Measurements from ENCODE around the gene DENND1A.

The DENND1A gene

GRCh38 chr9:123607479-123607878 lies 322.4 kb downstream of the DENND1A start:
- Histone ChIP-seq H3K9ac (ENCODE audit: low read depth, low read length, poor library complexity) (no peak overlapping the region), H2AFZ (ENCODE audit: low read length) (no peak overlapping the region), H3K14ac (ENCODE audit: low read length) (no peak overlapping the region), H3K18ac (ENCODE audit: low read length) (no peak overlapping the region), H4K8ac (ENCODE audit: low read depth, low read length) (no peak overlapping the region), H2BK5ac (ENCODE audit: low read length) (no peak overlapping the region), H3K23ac (ENCODE audit: low read depth, low read length, poor library complexity) (no peak overlapping the region), H2BK15ac (ENCODE audit: low read length) (no peak overlapping the region), H3K27me3 (ENCODE audit: control insufficient read depth in 3 of 3, insufficient read depth in 3 of 3, low read depth in 1 of 3, low read length in 3 of 3) (no peaks in the 10 kb centered on the region), H3K79me1 (ENCODE audit: low read depth, low read length) (no peaks in the 10 kb centered on the region), H3K9me3 (replicated peaks in 1 of 2; ENCODE audit: control insufficient read depth in 2 of 2, insufficient read depth in 1 of 2, low read depth in 1 of 2, low read length in 2 of 2) (no peaks in the 10 kb centered on the region), H3K27ac (replicated peaks; ENCODE audit: low read length) (no peak overlapping the region), H3K4me2 (ENCODE audit: insufficient read depth, low read length, poor library complexity, severe bottlenecking) (no peak overlapping the region), H4K91ac (ENCODE audit: low read depth, low read length, poor library complexity) (no peak overlapping the region), H3K36me3 (replicated peaks in 1 of 2; ENCODE audit: control insufficient read depth in 2 of 2, insufficient read depth in 2 of 2, low read length in 2 of 2) (no peaks in the 10 kb centered on the region), H3K4me3 (ENCODE audit: low read length in 2 of 2) (no peak overlapping the region), H2BK12ac (ENCODE audit: low read length) (no peak overlapping the region), H3K4ac (ENCODE audit: low read length) (no peak overlapping the region), H3K4me1 (ENCODE audit: control insufficient read depth in 2 of 2, insufficient read depth in 1 of 2, low read depth in 1 of 2, low read length in 2 of 2) (peaks cover 3 to 6% of the 10 kb centered on the region in 2 donors), H2BK120ac (ENCODE audit: low read depth, low read length) (no peak overlapping the region), H2AK5ac (ENCODE audit: low read depth, low read length) (no peak overlapping the region)
- no CpG with 5 or more reads among the region's 2 CpGs for WGBS, 2 donors (ENCODE audit: extremely low coverage in 2 of 2, insufficient read length in 2 of 2, insufficient replicate concordance in 1 of 2)
- DNase-seq (ENCODE audit: low spot score) = no peak

- Histone ChIP-seq H2BK15ac (ENCODE audit: low read length) (no peak overlapping the region), H3K27ac (replicated peaks; ENCODE audit: low read length) (no peak overlapping the region), H3K9ac (ENCODE audit: low read depth, low read length, poor library complexity) (no peak overlapping the region), H3K14ac (ENCODE audit: low read length) (no peak overlapping the region), H3K23ac (ENCODE audit: low read depth, low read length, poor library complexity) (no peak overlapping the region), H2AK5ac (ENCODE audit: low read depth, low read length) (no peak overlapping the region), H2AFZ (ENCODE audit: low read length) (no peak overlapping the region), H3K9me3 (replicated peaks in 1 of 2; ENCODE audit: control insufficient read depth in 2 of 2, insufficient read depth in 1 of 2, low read depth in 1 of 2, low read length in 2 of 2) (no peaks in the 10 kb centered on the region), H3K79me1 (ENCODE audit: low read depth, low read length) (no peaks in the 10 kb centered on the region), H2BK5ac (ENCODE audit: low read length) (no peak overlapping the region), H3K4me2 (ENCODE audit: insufficient read depth, low read length, poor library complexity, severe bottlenecking) (no peak overlapping the region), H3K4me3 (ENCODE audit: low read length in 2 of 2) (no peak overlapping the region), H3K18ac (ENCODE audit: low read length) (no peak overlapping the region), H2BK120ac (ENCODE audit: low read depth, low read length) (no peak overlapping the region), H4K8ac (ENCODE audit: low read depth, low read length) (no peak overlapping the region), H4K91ac (ENCODE audit: low read depth, low read length, poor library complexity) (no peak overlapping the region), H3K36me3 (replicated peaks in 1 of 2; ENCODE audit: control insufficient read depth in 2 of 2, insufficient read depth in 2 of 2, low read length in 2 of 2) (no peaks in the 10 kb centered on the region), H3K4me1 (ENCODE audit: control insufficient read depth in 2 of 2, insufficient read depth in 1 of 2, low read depth in 1 of 2, low read length in 2 of 2) (peaks cover under 1 to 6% of the 10 kb centered on the region in 2 donors), H2BK12ac (ENCODE audit: low read length) (no peak overlapping the region), H3K27me3 (ENCODE audit: control insufficient read depth in 3 of 3, insufficient read depth in 3 of 3, low read depth in 1 of 3, low read length in 3 of 3) (no peaks in the 10 kb centered on the region), H3K4ac (ENCODE audit: low read length) (no peak overlapping the region)
- DNase-seq (ENCODE audit: low spot score) = no peak
- WGBS, 2 donors (ENCODE audit: extremely low coverage in 2 of 2, insufficient read length in 2 of 2, insufficient replicate concordance in 1 of 2) = no CpG with 5 or more reads among the region's 5 CpGs
Observed at GRCh38 chr9:123606141-123606540, 323.8 kb downstream of the DENND1A start.

- Histone ChIP-seq H2BK15ac (ENCODE audit: low read length) (no peak overlapping the region), H3K27ac (replicated peaks; ENCODE audit: low read length) (no peak overlapping the region), H3K23ac (ENCODE audit: low read depth, low read length, poor library complexity) (no peak overlapping the region), H3K4me3 (ENCODE audit: low read length in 2 of 2) (no peak overlapping the region), H3K4ac (ENCODE audit: low read length) (no peak overlapping the region), H3K36me3 (replicated peaks in 1 of 2; ENCODE audit: control insufficient read depth in 2 of 2, insufficient read depth in 2 of 2, low read length in 2 of 2) (no peaks in the 10 kb centered on the region), H3K4me1 (ENCODE audit: control insufficient read depth in 2 of 2, insufficient read depth in 1 of 2, low read depth in 1 of 2, low read length in 2 of 2) (peaks cover 0 to 6% of the 10 kb centered on the region in 2 donors), H4K91ac (ENCODE audit: low read depth, low read length, poor library complexity) (no peak overlapping the region), H3K4me2 (ENCODE audit: insufficient read depth, low read length, poor library complexity, severe bottlenecking) (no peak overlapping the region), H3K18ac (ENCODE audit: low read length) (no peak overlapping the region), H3K79me1 (ENCODE audit: low read depth, low read length) (no peaks in the 10 kb centered on the region), H3K9ac (ENCODE audit: low read depth, low read length, poor library complexity) (no peak overlapping the region), H3K14ac (ENCODE audit: low read length) (no peak overlapping the region), H2BK120ac (ENCODE audit: low read depth, low read length) (no peak overlapping the region), H2BK12ac (ENCODE audit: low read length) (no peak overlapping the region), H2BK5ac (ENCODE audit: low read length) (no peak overlapping the region), H2AFZ (ENCODE audit: low read length) (no peak overlapping the region), H2AK5ac (ENCODE audit: low read depth, low read length) (no peak overlapping the region), H4K8ac (ENCODE audit: low read depth, low read length) (no peak overlapping the region), H3K9me3 (replicated peaks in 1 of 2; ENCODE audit: control insufficient read depth in 2 of 2, insufficient read depth in 1 of 2, low read depth in 1 of 2, low read length in 2 of 2) (no peaks in the 10 kb centered on the region), H3K27me3 (ENCODE audit: control insufficient read depth in 3 of 3, insufficient read depth in 3 of 3, low read depth in 1 of 3, low read length in 3 of 3) (no peaks in the 10 kb centered on the region)
- no peak for DNase-seq (ENCODE audit: low spot score)
- WGBS, 2 donors (ENCODE audit: extremely low coverage in 2 of 2, insufficient read length in 2 of 2, insufficient replicate concordance in 1 of 2) = no CpG with 5 or more reads among the region's 5 CpGs
Observed at GRCh38 chr9:123605286-123605685, 324.6 kb downstream of the DENND1A start.

GRCh38 chr9:123604861-123605260 lies 325.1 kb downstream of the DENND1A start:
- Histone ChIP-seq H2BK12ac (ENCODE audit: low read length) (no peak overlapping the region), H3K18ac (ENCODE audit: low read length) (no peak overlapping the region), H3K23ac (ENCODE audit: low read depth, low read length, poor library complexity) (no peak overlapping the region), H3K79me1 (ENCODE audit: low read depth, low read length) (no peaks in the 10 kb centered on the region), H2AK5ac (ENCODE audit: low read depth, low read length) (no peak overlapping the region), H3K9ac (ENCODE audit: low read depth, low read length, poor library complexity) (no peak overlapping the region), H2BK5ac (ENCODE audit: low read length) (no peak overlapping the region), H2BK15ac (ENCODE audit: low read length) (no peak overlapping the region), H2BK120ac (ENCODE audit: low read depth, low read length) (no peak overlapping the region), H3K4me1 (ENCODE audit: control insufficient read depth in 2 of 2, insufficient read depth in 1 of 2, low read depth in 1 of 2, low read length in 2 of 2) (peaks cover 0 to 6% of the 10 kb centered on the region in 2 donors), H3K27ac (replicated peaks; ENCODE audit: low read length) (no peak overlapping the region), H3K9me3 (replicated peaks in 1 of 2; ENCODE audit: control insufficient read depth in 2 of 2, insufficient read depth in 1 of 2, low read depth in 1 of 2, low read length in 2 of 2) (no peaks in the 10 kb centered on the region), H3K27me3 (ENCODE audit: control insufficient read depth in 3 of 3, insufficient read depth in 3 of 3, low read depth in 1 of 3, low read length in 3 of 3) (no peaks in the 10 kb centered on the region), H3K4me2 (ENCODE audit: insufficient read depth, low read length, poor library complexity, severe bottlenecking) (no peak overlapping the region), H2AFZ (ENCODE audit: low read length) (no peak overlapping the region), H3K4me3 (ENCODE audit: low read length in 2 of 2) (no peak overlapping the region), H4K8ac (ENCODE audit: low read depth, low read length) (no peak overlapping the region), H3K4ac (ENCODE audit: low read length) (no peak overlapping the region), H3K14ac (ENCODE audit: low read length) (no peak overlapping the region), H4K91ac (ENCODE audit: low read depth, low read length, poor library complexity) (no peak overlapping the region), H3K36me3 (replicated peaks in 1 of 2; ENCODE audit: control insufficient read depth in 2 of 2, insufficient read depth in 2 of 2, low read length in 2 of 2) (no peaks in the 10 kb centered on the region)
- no CpG with 5 or more reads among the region's 3 CpGs for WGBS, 2 donors (ENCODE audit: extremely low coverage in 2 of 2, insufficient read length in 2 of 2, insufficient replicate concordance in 1 of 2)
- no peak for DNase-seq (ENCODE audit: low spot score)

Data from neuronal stem cell (in vitro differentiated cells).